HG03060 (cell line): ENCODE data around the gene ANAPC4.
A peak's percentile ranks its signal among the peaks of the same experiment; 100 is the strongest.

Experiments
- ATAC-seq: cut with Tn5 transposase; IDR thresholded peaks from one replicate; pipeline ENCODE4 v1.9.1; 2021; ENCODE audit warnings: low read depth, moderate number of reproducible peaks; ENCODE audit not compliant: unreplicated experiment

ANAPC4 gene

GRCh38 chr4:25377572-25378436 is 741 bp downstream of the ANAPC4 start:
- peak; percentile 14 for ATAC-seq

- ATAC-seq: no peak
These were observed 1.3 kb downstream of the ANAPC4 start for GRCh38 chr4:25378437-25378743.

GRCh38 chr4:25379591-25379990 is 2.5 kb downstream of the ANAPC4 start:
- no peak for ATAC-seq

- no peak for ATAC-seq
These were observed 6.6 kb downstream of the ANAPC4 start for GRCh38 chr4:25383647-25384046.

- ATAC-seq: no peak
These were observed 9.9 kb downstream of the ANAPC4 start for GRCh38 chr4:25386926-25387325.

GRCh38 chr4:25397305-25397704 is 20.2 kb downstream of the ANAPC4 start:
- no peak for ATAC-seq

- ATAC-seq: no peak
These were observed 22.4 kb downstream of the ANAPC4 start for GRCh38 chr4:25399510-25399909.

GRCh38 chr4:25401066-25401465 is 24.0 kb downstream of the ANAPC4 start:
- ATAC-seq: no peak

GRCh38 chr4:25402521-25402920 is 25.5 kb downstream of the ANAPC4 start:
- no peak for ATAC-seq

GRCh38 chr4:25403699-25404098 is 26.6 kb downstream of the ANAPC4 start:
- ATAC-seq: no peak

- no peak for ATAC-seq
These were observed 28.4 kb downstream of the ANAPC4 start for GRCh38 chr4:25405453-25405852.

GRCh38 chr4:25406081-25406692 is 29.1 kb downstream of the ANAPC4 start:
- no peak for ATAC-seq

GRCh38 chr4:25410820-25411529 is 33.9 kb downstream of the ANAPC4 start:
- no peak for ATAC-seq

GRCh38 chr4:25413261-25413660 is 36.2 kb downstream of the ANAPC4 start:
- ATAC-seq: no peak

GRCh38 chr4:25417014-25417413 is 40.0 kb downstream of the ANAPC4 start:
- no peak for ATAC-seq

GRCh38 chr4:25420931-25421330 is 43.9 kb downstream of the ANAPC4 start:
- no peak for ATAC-seq

- no peak for ATAC-seq
These were observed 44.9 kb downstream of the ANAPC4 start for GRCh38 chr4:25421816-25422525.

- ATAC-seq: no peak
These were observed 46.5 kb downstream of the ANAPC4 start for GRCh38 chr4:25423548-25423947.

GRCh38 chr4:25424539-25425228 is 47.6 kb downstream of the ANAPC4 start:
- ATAC-seq: no peak

GRCh38 chr4:25425361-25425760 is 48.3 kb downstream of the ANAPC4 start:
- no peak for ATAC-seq
